Panc1 (cell line): ENCODE results near the gene MBD3. TPM values are rescaled to one million over a fixed set of nuclear protein-coding genes. Genes with fewer than 3 reads are reported as not detected.

Experiments
- total RNA-seq: library from RNA; stranded (reverse); gene quantifications from one replicate; pipeline ENCODE4 v1.2.1, GENCODE V29; 2021; ENCODE audit not compliant: unreplicated experiment

MBD3 gene
- total RNA-seq, 1 experiment from 2014 or later: 139 TPM

Other genes with a start within 250 kb of the MBD3 start
- gene NDUFS7, start 209.0 kb downstream of the MBD3 start, total RNA-seq: 73.0 TPM
- 21.2 TPM for gene GAMT, start 191.3 kb downstream of the MBD3 start, total RNA-seq
- gene DAZAP1, start 185.3 kb downstream of the MBD3 start, total RNA-seq: 195 TPM
- 1,067 TPM for gene RPS15, start 154.5 kb downstream of the MBD3 start, total RNA-seq
- 11.9 TPM for gene APC2, start 142.7 kb downstream of the MBD3 start, total RNA-seq
- 34.7 TPM for gene C19orf25, start 113.7 kb downstream of the MBD3 start, total RNA-seq
- 9.9 TPM for gene PCSK4, start 102.5 kb downstream of the MBD3 start, total RNA-seq
- 9.2 TPM for gene REEP6, start 101.7 kb downstream of the MBD3 start, total RNA-seq
- 20.6 TPM for gene ADAMTSL5, start 79.8 kb downstream of the MBD3 start, total RNA-seq
- not detected for gene PLK5, start 68.8 kb downstream of the MBD3 start, total RNA-seq
- gene MEX3D, start 24.5 kb downstream of the MBD3 start, total RNA-seq: 73.7 TPM
- 300 TPM for gene UQCR11, start 12.6 kb upstream of the MBD3 start, total RNA-seq
- gene TCF3, start 59.8 kb upstream of the MBD3 start, total RNA-seq: 175 TPM
- gene ONECUT3, start 160.6 kb upstream of the MBD3 start, total RNA-seq: 16.5 TPM
- gene ATP8B3, start 219.4 kb upstream of the MBD3 start, total RNA-seq: 67.7 TPM